GM18505 (cell line): ENCODE results near the gene TMC2.
A peak's percentile ranks its signal among the peaks of the same experiment; 100 is the strongest.
"Not testable (repeated sequence)": the region's sequence is repeated elsewhere in the genome, so short reads cannot be mapped to it uniquely, and the experiment has no call there.

Experiments used
- ATAC-seq: cut with Tn5 transposase; IDR thresholded peaks from one replicate; pipeline ENCODE4 v1.9.1; 2021; ENCODE audit not compliant: unreplicated experiment
- POLR2A ChIP-seq: IDR thresholded peaks from 4 replicates; pipeline ENCODE4 v1.6.1; 2011; ENCODE audit warnings: borderline replicate concordance; ENCODE audit not compliant: insufficient read depth, insufficient read length; ENCODE audit errors: extremely low read depth

The TMC2 gene

GRCh38 chr20:2519115-2519809, 17.1 kb upstream of the TMC2 start:
- ATAC-seq: no peak

GRCh38 chr20:2520617-2521016, 15.8 kb upstream of the TMC2 start:
- no peak for ATAC-seq

More at GRCh38 chr20:2519115-2519809, 17.1 kb upstream of the TMC2 start:
- no peak for TF ChIP-seq POLR2A

GRCh38 chr20:2521369-2522305, 14.7 kb upstream of the TMC2 start:
- TF ChIP-seq POLR2A: no peak
- ATAC-seq: no peak

More at GRCh38 chr20:2520617-2521016, 15.8 kb upstream of the TMC2 start:
- no peak for TF ChIP-seq POLR2A

GRCh38 chr20:2522826-2523429, 13.4 kb upstream of the TMC2 start:
- not testable (repeated sequence) for ATAC-seq

GRCh38 chr20:2523919-2524708, 12.3 kb upstream of the TMC2 start:
- ATAC-seq: peak; percentile 70
- peak; percentile 66 for TF ChIP-seq POLR2A

GRCh38 chr20:2524709-2525506, 11.5 kb upstream of the TMC2 start:
- no peak for ATAC-seq
- no peak for TF ChIP-seq POLR2A

GRCh38 chr20:2526218-2526583, 10.2 kb upstream of the TMC2 start:
- not testable (repeated sequence) for ATAC-seq

- TF ChIP-seq POLR2A: no peak
- ATAC-seq: no peak
These were observed 8.6 kb upstream of the TMC2 start for GRCh38 chr20:2527762-2528161.

GRCh38 chr20:2528671-2529271, 7.6 kb upstream of the TMC2 start:
- TF ChIP-seq POLR2A: no peak
- ATAC-seq: no peak

GRCh38 chr20:2533118-2533517, 3.3 kb upstream of the TMC2 start:
- no peak for ATAC-seq
- TF ChIP-seq POLR2A: no peak

- no peak for ATAC-seq
- no peak for TF ChIP-seq POLR2A
These were observed 438 bp upstream of the TMC2 start for GRCh38 chr20:2535711-2536559.

GRCh38 chr20:2537101-2537500, 728 bp downstream of the TMC2 start:
- no peak for ATAC-seq
- no peak for TF ChIP-seq POLR2A

- TF ChIP-seq POLR2A: no peak
- ATAC-seq: no peak
These were observed 2.0 kb downstream of the TMC2 start for GRCh38 chr20:2538356-2538755.
